PFSK-1 (cell line): ENCODE measurements around the gene DDX39A.

Experiments used
- FOXP2 ChIP-seq: optimal IDR thresholded peaks from 2 replicates; pipeline ENCODE3; 2011; ENCODE audit warnings: borderline replicate concordance, control low read depth, inconsistent platforms; ENCODE audit not compliant: insufficient read depth; ENCODE audit errors: extremely low read length, extremely low read depth
- POLR2AphosphoS5 ChIP-seq: IDR thresholded peaks from 2 replicates; pipeline ENCODE4 v1.6.1; 2012; ENCODE audit warnings: low read depth, mild to moderate bottlenecking, control low read depth, low read length, moderate library complexity
- REST ChIP-seq, 2 experiments: IDR thresholded peaks; 2 replicates each; pipeline versions ENCODE4 v1.6.1 to v1.8.0; 2011 to 2012; ENCODE audit warnings: low read depth in 2 of 2, low read length in 2 of 2, control low read depth in 1 of 2, inconsistent platforms in 1 of 2, mild to moderate bottlenecking in 1 of 2, moderate library complexity in 1 of 2; ENCODE audit not compliant: insufficient read depth in 1 of 2
- SIN3A ChIP-seq: IDR thresholded peaks from 2 replicates; pipeline ENCODE4 v1.6.1; 2012; ENCODE audit warnings: mild to moderate bottlenecking, low read length, moderate library complexity, borderline replicate concordance; ENCODE audit not compliant: insufficient read depth
- TAF1 ChIP-seq: IDR thresholded peaks from 2 replicates; pipeline ENCODE4 v1.6.1; 2012; ENCODE audit warnings: low read length, control low read depth, borderline replicate concordance; ENCODE audit not compliant: insufficient read depth

GRCh38 chr19:14366529-14366928 lies 52.6 kb downstream of the DDX39A start:
- TF ChIP-seq REST (IDR thresholded peaks at IDR 0.05; ENCODE audit: insufficient read depth in 1 of 2, low read depth in 2 of 2, low read length in 2 of 2), result no peak
- no peak for TF ChIP-seq POLR2AphosphoS5
- no peak for TF ChIP-seq TAF1
- no peak for TF ChIP-seq SIN3A
- no peak for TF ChIP-seq FOXP2
